Liver (tissue), 3 donors: Measurements from ENCODE around the gene DAPK1.

Source experiments
- GABPA ChIP-seq, 2 donors: IDR thresholded peaks in 1 of 2; conservative IDR thresholded peaks in 1 of 2; 2 replicates each; pipeline ENCODE4 v1.6.1; 2016; ENCODE audit warnings: antibody characterized with exemption in 2 of 2, mild to moderate bottlenecking in 1 of 2, moderate library complexity in 1 of 2
- MAX ChIP-seq: IDR thresholded peaks from 2 replicates; pipeline ENCODE4 v1.6.1; 2016; ENCODE audit warnings: antibody characterized with exemption
- TAF1 ChIP-seq: conservative IDR thresholded peaks from 2 replicates; pipeline ENCODE4 v1.6.1; 2016; ENCODE audit warnings: antibody characterized with exemption, mild to moderate bottlenecking
- TF ChIP-seq, protein P1 (sequence below): fragments of 150-350 bp; IDR thresholded peaks from 2 replicates; pipeline ENCODE4 v1.5.1; 2017; ENCODE audit warnings: improper control_type of control experiment, low read depth, low read length; ENCODE audit not compliant: missing input control
- TF ChIP-seq, protein P2 (sequence below): IDR thresholded peaks from 2 replicates; pipeline ENCODE4 v1.6.1; 2016; ENCODE audit warnings: antibody characterized with exemption, mild to moderate bottlenecking
- donor health status: healthy.
- donor health status: healthy.

GRCh38 chr9:87567001-87567400 is 69.3 kb downstream of the DAPK1 start:
- TF ChIP-seq GABPA (IDR thresholded peaks at IDR 0.05 in 1 of 2, conservative IDR thresholded peaks at IDR 0.05 in 1 of 2) (no peak), MAX (no peak), TAF1 (no peak)
- TF ChIP-seq, protein P1, sequence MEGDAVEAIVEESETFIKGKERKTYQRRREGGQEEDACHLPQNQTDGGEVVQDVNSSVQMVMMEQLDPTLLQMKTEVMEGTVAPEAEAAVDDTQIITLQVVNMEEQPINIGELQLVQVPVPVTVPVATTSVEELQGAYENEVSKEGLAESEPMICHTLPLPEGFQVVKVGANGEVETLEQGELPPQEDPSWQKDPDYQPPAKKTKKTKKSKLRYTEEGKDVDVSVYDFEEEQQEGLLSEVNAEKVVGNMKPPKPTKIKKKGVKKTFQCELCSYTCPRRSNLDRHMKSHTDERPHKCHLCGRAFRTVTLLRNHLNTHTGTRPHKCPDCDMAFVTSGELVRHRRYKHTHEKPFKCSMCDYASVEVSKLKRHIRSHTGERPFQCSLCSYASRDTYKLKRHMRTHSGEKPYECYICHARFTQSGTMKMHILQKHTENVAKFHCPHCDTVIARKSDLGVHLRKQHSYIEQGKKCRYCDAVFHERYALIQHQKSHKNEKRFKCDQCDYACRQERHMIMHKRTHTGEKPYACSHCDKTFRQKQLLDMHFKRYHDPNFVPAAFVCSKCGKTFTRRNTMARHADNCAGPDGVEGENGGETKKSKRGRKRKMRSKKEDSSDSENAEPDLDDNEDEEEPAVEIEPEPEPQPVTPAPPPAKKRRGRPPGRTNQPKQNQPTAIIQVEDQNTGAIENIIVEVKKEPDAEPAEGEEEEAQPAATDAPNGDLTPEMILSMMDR: no peak
- TF ChIP-seq, protein P2, sequence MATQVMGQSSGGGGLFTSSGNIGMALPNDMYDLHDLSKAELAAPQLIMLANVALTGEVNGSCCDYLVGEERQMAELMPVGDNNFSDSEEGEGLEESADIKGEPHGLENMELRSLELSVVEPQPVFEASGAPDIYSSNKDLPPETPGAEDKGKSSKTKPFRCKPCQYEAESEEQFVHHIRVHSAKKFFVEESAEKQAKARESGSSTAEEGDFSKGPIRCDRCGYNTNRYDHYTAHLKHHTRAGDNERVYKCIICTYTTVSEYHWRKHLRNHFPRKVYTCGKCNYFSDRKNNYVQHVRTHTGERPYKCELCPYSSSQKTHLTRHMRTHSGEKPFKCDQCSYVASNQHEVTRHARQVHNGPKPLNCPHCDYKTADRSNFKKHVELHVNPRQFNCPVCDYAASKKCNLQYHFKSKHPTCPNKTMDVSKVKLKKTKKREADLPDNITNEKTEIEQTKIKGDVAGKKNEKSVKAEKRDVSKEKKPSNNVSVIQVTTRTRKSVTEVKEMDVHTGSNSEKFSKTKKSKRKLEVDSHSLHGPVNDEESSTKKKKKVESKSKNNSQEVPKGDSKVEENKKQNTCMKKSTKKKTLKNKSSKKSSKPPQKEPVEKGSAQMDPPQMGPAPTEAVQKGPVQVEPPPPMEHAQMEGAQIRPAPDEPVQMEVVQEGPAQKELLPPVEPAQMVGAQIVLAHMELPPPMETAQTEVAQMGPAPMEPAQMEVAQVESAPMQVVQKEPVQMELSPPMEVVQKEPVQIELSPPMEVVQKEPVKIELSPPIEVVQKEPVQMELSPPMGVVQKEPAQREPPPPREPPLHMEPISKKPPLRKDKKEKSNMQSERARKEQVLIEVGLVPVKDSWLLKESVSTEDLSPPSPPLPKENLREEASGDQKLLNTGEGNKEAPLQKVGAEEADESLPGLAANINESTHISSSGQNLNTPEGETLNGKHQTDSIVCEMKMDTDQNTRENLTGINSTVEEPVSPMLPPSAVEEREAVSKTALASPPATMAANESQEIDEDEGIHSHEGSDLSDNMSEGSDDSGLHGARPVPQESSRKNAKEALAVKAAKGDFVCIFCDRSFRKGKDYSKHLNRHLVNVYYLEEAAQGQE: no peak
